HCT116 (cell line): ENCODE measurements around the gene SYT10. TPM values are rescaled to one million over a fixed set of nuclear protein-coding genes. Genes with fewer than 3 reads are reported as not detected.

Experiments used
- ATAC-seq: fragments of 200-7000 bp; cut with Tn5 transposase; 2 replicates; pipeline ENCODE4 v1.9.1; 2020; ENCODE audit warnings: mild to moderate bottlenecking, moderate library complexity
- BruUV-seq: library from RNA; stranded (reverse); fragments of 400-500 nt; replicated peaks from 2 replicates; lab custom pipeline; 2021; lab: Mats Ljungman, UMichigan
- CTCF ChIA-PET: fragments of 300-600 bp; sonication (Branson Sonifier 250); formaldehyde crosslinking; loops from one replicate; lab custom pipeline; 2021; ENCODE audit warnings: antibody characterized with exemption; lab: Charles Lee
- POLR2A ChIA-PET: fragments of 300-600, 350-600 bp; sonication (Branson Sonifier 250); formaldehyde crosslinking; loops from one replicate; lab custom pipeline; 2021; ENCODE audit warnings: antibody characterized with exemption; lab: Charles Lee
- RAD21 ChIA-PET, 2 experiments: fragments of 300-600 bp; sonication (Branson Sonifier 250); formaldehyde crosslinking; loops; one replicate each; lab custom pipeline; 2023; ENCODE audit warnings: low total read pairs in 2 of 2; ENCODE audit not compliant: uncharacterized antibody in 2 of 2, unreplicated experiment in 2 of 2, low non-redundant PET in 1 of 2; lab: Charles Lee
- DNase-seq: peaks from one replicate; pipeline ENCODE4 v3.0.0-alpha.2; 2010; ENCODE audit warnings: low read depth, low spot score
- H2AFZ ChIP-seq: fragments of 200-600 bp; shearing (Covaris generic), sonication (generic); 2 replicates; pipeline ENCODE4 v1.6.1; 2017; ENCODE audit warnings: low read depth, mixed run types, mixed read lengths, antibody characterized with exemption, low read length; ENCODE audit not compliant: poor library complexity, severe bottlenecking
- H3K27ac ChIP-seq: 2 replicates; pipeline ENCODE4 v1.5.1; 2012; ENCODE audit warnings: low read depth, low read length
- H3K27me3 ChIP-seq: fragments of 200-600 bp; sonication (generic); 2 replicates; pipeline ENCODE4 v1.6.1; 2016; ENCODE audit warnings: mixed run types, low read length, mixed read lengths; ENCODE audit not compliant: insufficient read depth
- H3K36me3 ChIP-seq, 2 experiments: fragments of 200-500 bp in 1 of 2; fragments of 200-600 bp in 1 of 2; sonication (Bioruptor generic) in 1 of 2; sonication (generic) in 1 of 2; 2 replicates each; pipeline versions ENCODE4 v1.5.1 to v1.6.1; 2014 to 2016; ENCODE audit warnings: low read length in 2 of 2, inconsistent platforms in 1 of 2, mixed read lengths in 1 of 2, mixed run types in 1 of 2; ENCODE audit not compliant: insufficient read depth in 2 of 2, control insufficient read depth in 1 of 2
- H3K4me1 ChIP-seq, 2 experiments: fragments of 200-600 bp in 1 of 2; sonication (generic) in 1 of 2; 2 replicates each; pipeline versions ENCODE4 v1.5.1 to v1.6.1; 2012 to 2017; ENCODE audit warnings: low read length in 2 of 2, inconsistent platforms in 1 of 2, mild to moderate bottlenecking in 1 of 2, mixed read lengths in 1 of 2, mixed run types in 1 of 2, moderate library complexity in 1 of 2; ENCODE audit not compliant: insufficient read depth in 2 of 2, control insufficient read depth in 1 of 2
- H3K4me2 ChIP-seq: fragments of 200-600 bp; sonication (generic); 2 replicates; pipeline ENCODE4 v1.6.1; 2017; ENCODE audit warnings: mixed run types, low read length, mixed read lengths
- H3K4me3 ChIP-seq, 2 experiments: fragments of 200-600 bp in 1 of 2; sonication (generic) in 1 of 2; replicated peaks in 1 of 2; 2 replicates each; pipeline ENCODE4 v1.5.1; 2011 to 2016; ENCODE audit warnings: low read length in 2 of 2, control low read depth in 1 of 2, low read depth in 1 of 2, mild to moderate bottlenecking in 1 of 2, mixed read lengths in 1 of 2, mixed run types in 1 of 2
- H3K79me2 ChIP-seq: fragments of 200-600 bp; sonication (generic); 2 replicates; pipeline ENCODE4 v1.6.1; 2017; ENCODE audit warnings: mild to moderate bottlenecking, mixed run types, low read length, moderate library complexity, mixed read lengths; ENCODE audit not compliant: insufficient read depth
- H3K9ac ChIP-seq: fragments of 200-600 bp; sonication (generic); 2 replicates; pipeline ENCODE4 v1.6.1; 2016; ENCODE audit warnings: low read length, mixed read lengths
- H3K9me2 ChIP-seq: fragments of 200-600 bp; sonication (generic), shearing (Covaris generic); 2 replicates; pipeline ENCODE4 v1.6.1; 2017; ENCODE audit warnings: mixed run types, mild to moderate bottlenecking, moderate library complexity; ENCODE audit not compliant: insufficient read depth
- H3K9me3 ChIP-seq, 2 experiments: fragments of 200-500 bp in 1 of 2; fragments of 200-600 bp in 1 of 2; sonication (Bioruptor generic) in 1 of 2; sonication (generic) in 1 of 2; 2 replicates each; pipeline ENCODE4 v1.6.1; 2014 to 2017; ENCODE audit warnings: low read length in 2 of 2, mixed read lengths in 2 of 2, inconsistent platforms in 1 of 2, low read depth in 1 of 2, mild to moderate bottlenecking in 1 of 2, mixed run types in 1 of 2, moderate library complexity in 1 of 2; ENCODE audit not compliant: control insufficient read depth in 1 of 2, insufficient read depth in 1 of 2
- H4K20me1 ChIP-seq: fragments of 200-600 bp; sonication (generic), shearing (Covaris generic); 2 replicates; pipeline ENCODE4 v1.6.1; 2017; ENCODE audit warnings: mixed run types, mild to moderate bottlenecking, moderate library complexity; ENCODE audit not compliant: insufficient read depth
- ATF3 ChIP-seq: IDR thresholded peaks from 2 replicates; pipeline ENCODE4 v1.6.1; 2012
- CBX3 ChIP-seq: IDR thresholded peaks from 2 replicates; pipeline ENCODE4 v1.6.1; 2012; ENCODE audit warnings: low read depth
- CEBPB ChIP-seq: IDR thresholded peaks from 2 replicates; pipeline ENCODE4 v1.6.1; 2012; ENCODE audit warnings: low read depth
- EGR1 ChIP-seq: IDR thresholded peaks from 2 replicates; pipeline ENCODE4 v1.6.1; 2012; ENCODE audit warnings: low read depth
- EZH2 ChIP-seq: fragments of 200-600 bp; sonication (generic); IDR thresholded peaks from 2 replicates; pipeline ENCODE4 v1.6.1; 2017; ENCODE audit warnings: antibody characterized with exemption, mixed run types
- EZH2phosphoT487 ChIP-seq: fragments of 200-600 bp; IDR thresholded peaks from 2 replicates; pipeline ENCODE4 v1.6.1; 2018; ENCODE audit warnings: antibody characterized with exemption, borderline replicate concordance
- FOSL1 ChIP-seq: IDR thresholded peaks from 2 replicates; pipeline ENCODE4 v1.6.1; 2012; ENCODE audit warnings: low read depth
- MAX ChIP-seq: IDR thresholded peaks from 2 replicates; pipeline ENCODE4 v1.6.1; 2012
- POLR2A ChIP-seq: IDR thresholded peaks from 2 replicates; pipeline ENCODE4 v1.7.0; 2011; ENCODE audit warnings: borderline replicate concordance; ENCODE audit not compliant: insufficient read depth, insufficient read length; ENCODE audit errors: extremely low read depth
- RAD21 ChIP-seq: IDR thresholded peaks from 2 replicates; pipeline ENCODE4 v1.6.1; 2012; ENCODE audit warnings: low read depth, mild to moderate bottlenecking
- REST ChIP-seq: IDR thresholded peaks from 2 replicates; pipeline ENCODE4 v1.6.1; 2012; ENCODE audit warnings: low read depth
- SRF ChIP-seq: IDR thresholded peaks from 2 replicates; pipeline ENCODE4 v1.6.1; 2012; ENCODE audit warnings: low read depth
- TCF7L2 ChIP-seq: IDR thresholded peaks from 2 replicates; pipeline ENCODE4 v1.7.0; 2011; ENCODE audit warnings: borderline replicate concordance, inconsistent platforms; ENCODE audit not compliant: insufficient read depth, insufficient read length; ENCODE audit errors: extremely low read depth
- YY1 ChIP-seq: IDR thresholded peaks from 2 replicates; pipeline ENCODE4 v1.6.1; 2011; ENCODE audit warnings: low read length, low read depth, moderate library complexity, mild to moderate bottlenecking; ENCODE audit not compliant: insufficient replicate concordance; ENCODE audit errors: extremely low read depth
- ZFX ChIP-seq: fragments of 450-650 bp; IDR thresholded peaks from 2 replicates; pipeline ENCODE4 v1.6.1; 2017
- ZNF274 ChIP-seq: fragments of 200-500 bp; sonication (Bioruptor generic); IDR thresholded peaks from 2 replicates; pipeline ENCODE4 v1.6.1; 2014; ENCODE audit warnings: mild to moderate bottlenecking, low read depth, low read length, inconsistent platforms
- intact Hi-C: fragments of 100-400 bp; cut with micrococcal nuclease; formaldehyde crosslinking; loops from 2 replicates; pipeline ENCODE4 v1.10.0; 2022
- total RNA-seq: library from RNA; stranded (reverse); gene quantifications from one replicate; pipeline ENCODE4 v1.2.1, GENCODE V29; 2021; ENCODE audit not compliant: unreplicated experiment
- TF ChIP-seq, protein P1 (sequence below): IDR thresholded peaks from 2 replicates; pipeline ENCODE4 v1.6.1; 2011; ENCODE audit warnings: mild to moderate bottlenecking, low read length, moderate library complexity; ENCODE audit not compliant: insufficient replicate concordance; ENCODE audit errors: extremely low read depth

SYT10 gene
- total RNA-seq, 1 experiment from 2014 or later, result not detected

DNA sequence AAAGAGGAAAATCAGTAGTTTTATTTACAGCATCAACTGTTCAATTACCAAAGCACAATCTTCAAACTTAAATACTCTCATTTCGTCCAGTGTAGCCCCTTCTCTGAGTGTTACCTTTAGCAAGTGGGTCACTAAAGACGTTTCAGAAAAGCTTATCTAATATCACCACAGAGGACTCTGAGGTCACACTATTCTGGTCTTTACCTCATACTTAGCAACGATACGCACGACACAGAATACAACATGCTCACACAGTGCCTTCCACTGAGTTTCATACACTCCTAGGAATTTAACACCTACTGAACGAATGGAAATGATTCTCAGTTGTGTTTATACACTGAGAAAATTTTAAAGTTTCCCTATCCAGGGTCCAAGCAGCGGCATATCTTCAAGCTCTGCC, 2.0 kb downstream of the SYT10 start:
- DNase-seq, result no peak
- no peaks in the 10 kb centered on the region for H3K79me2 ChIP-seq
- H3K4me1 ChIP-seq, result no peaks in the 10 kb centered on the region
- no peak overlapping the region for H3K27ac ChIP-seq
- ChIA-PET RAD21 (no interaction called here), CTCF (no interaction called here), POLR2A (no interaction called here)
- no peak overlapping the region for H3K4me3 ChIP-seq
- no peak overlapping the region for H3K9ac ChIP-seq
- H2AFZ ChIP-seq, result no peak overlapping the region
- H3K27me3 ChIP-seq, result no peaks in the 10 kb centered on the region
- no peaks in the 10 kb centered on the region for H3K9me2 ChIP-seq
- intact Hi-C loops, result no loop called here
- no peaks in the 10 kb centered on the region for H4K20me1 ChIP-seq
- ATAC-seq, result no peak
- no peak for TF ChIP-seq ZFX
- no peak for TF ChIP-seq TCF7L2
- TF ChIP-seq POLR2A, result no peak
- no peak for TF ChIP-seq EZH2phosphoT487
- no peak for TF ChIP-seq YY1
- no peak for TF ChIP-seq MAX
- no peak for TF ChIP-seq CEBPB
- TF ChIP-seq EZH2, result no peak
- no peak for TF ChIP-seq REST
- TF ChIP-seq CBX3, result no peak
- TF ChIP-seq ZNF274, result no peak
- no peak for TF ChIP-seq FOSL1
- TF ChIP-seq ATF3, result no peak
- TF ChIP-seq RAD21, result no peak
- TF ChIP-seq EGR1, result no peak
- TF ChIP-seq SRF, result no peak
- TF ChIP-seq, protein P1, sequence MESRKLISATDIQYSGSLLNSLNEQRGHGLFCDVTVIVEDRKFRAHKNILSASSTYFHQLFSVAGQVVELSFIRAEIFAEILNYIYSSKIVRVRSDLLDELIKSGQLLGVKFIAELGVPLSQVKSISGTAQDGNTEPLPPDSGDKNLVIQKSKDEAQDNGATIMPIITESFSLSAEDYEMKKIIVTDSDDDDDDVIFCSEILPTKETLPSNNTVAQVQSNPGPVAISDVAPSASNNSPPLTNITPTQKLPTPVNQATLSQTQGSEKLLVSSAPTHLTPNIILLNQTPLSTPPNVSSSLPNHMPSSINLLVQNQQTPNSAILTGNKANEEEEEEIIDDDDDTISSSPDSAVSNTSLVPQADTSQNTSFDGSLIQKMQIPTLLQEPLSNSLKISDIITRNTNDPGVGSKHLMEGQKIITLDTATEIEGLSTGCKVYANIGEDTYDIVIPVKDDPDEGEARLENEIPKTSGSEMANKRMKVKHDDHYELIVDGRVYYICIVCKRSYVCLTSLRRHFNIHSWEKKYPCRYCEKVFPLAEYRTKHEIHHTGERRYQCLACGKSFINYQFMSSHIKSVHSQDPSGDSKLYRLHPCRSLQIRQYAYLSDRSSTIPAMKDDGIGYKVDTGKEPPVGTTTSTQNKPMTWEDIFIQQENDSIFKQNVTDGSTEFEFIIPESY, result no peak
- no peak overlapping the region for H3K4me2 ChIP-seq
- H3K9me3 ChIP-seq, result peaks cover 4 to 12% of the 10 kb centered on the region in 2 experiments; a peak in 2 of 4 replicates
- H3K36me3 ChIP-seq, result no peaks in the 10 kb centered on the region
- no TSS peak for BruUV-seq
